Psoas muscle (tissue), 8 donors: Measurements from ENCODE around the gene PCNX1. TPM values are rescaled to one million over a fixed set of nuclear protein-coding genes. Genes with fewer than 3 reads are reported as not detected.

Experiments used
- ATAC-seq, 4 donors: fragments of 200-7000 bp; cut with Tn5 transposase; one replicate each; pipeline ENCODE4 v1.9.1; 2020; ENCODE audit warnings: moderate library complexity in 3 of 4, mild to moderate bottlenecking in 2 of 4
- DNase-seq, 2 donors: peaks; one replicate each; pipeline ENCODE4 v3.0.0-alpha.2; 2020
- H3K27ac ChIP-seq: fragments of 200-600 bp; one replicate; pipeline ENCODE4 v1.8.0; 2022
- H3K27me3 ChIP-seq, 3 donors: fragments of 200-600 bp in 1 of 3; one replicate each; pipeline versions ENCODE4 v1.6.1 to v1.8.0; 2013 to 2022; ENCODE audit warnings: low read length in 2 of 3, mild to moderate bottlenecking in 2 of 3, moderate library complexity in 1 of 3; ENCODE audit not compliant: insufficient read depth in 3 of 3
- H3K36me3 ChIP-seq, 2 donors: fragments of 200-600 bp in 1 of 2; one replicate each; pipeline versions ENCODE4 v1.6.1 to v1.8.0; 2013 to 2022; ENCODE audit warnings: low read depth in 1 of 2, mild to moderate bottlenecking in 1 of 2, moderate library complexity in 1 of 2; ENCODE audit not compliant: insufficient read depth in 1 of 2
- H3K4me1 ChIP-seq: fragments of 200-600 bp; one replicate; pipeline ENCODE4 v1.8.0; 2022
- H3K4me3 ChIP-seq: fragments of 200-600 bp; one replicate; pipeline ENCODE4 v1.8.0; 2022; ENCODE audit warnings: mild to moderate bottlenecking
- H3K9me3 ChIP-seq: fragments of 200-600 bp; one replicate; pipeline ENCODE4 v1.8.0; 2022
- CTCF ChIP-seq: fragments of 200-600 bp; IDR thresholded peaks from one replicate; pipeline ENCODE4 v1.8.0; 2022; ENCODE audit warnings: antibody characterized with exemption
- WGBS, 3 donors: extraction: QIAGEN DNeasy Blood & Tissue Kit; methylation state at CpG; one replicate each; pipeline versions ENCODE4 v1.1.6 to v1.1.7; 2013; 5-methylcytosine and 5-hydroxymethylcytosine counted together
- intact Hi-C, 2 donors: fragments of 100-400 bp; cut with DNase I; formaldehyde crosslinking; loops; one replicate each; pipeline versions ENCODE4 v1.11.0 to v1.14.2; 2022
- polyA plus RNA-seq, 3 donors: library from polyadenylated mRNA; stranded (reverse); fragments of 200-250 nt; gene quantifications; one replicate each; pipeline ENCODE4 v1.2.3, GENCODE V29; 2013
- total RNA-seq, 4 donors: library from RNA; stranded (reverse); fragmentation: NEBNext Ultra II Directional in 2 of 4; extraction: Animal tissue kit (Norgen Biotek cat#: 25700) in 2 of 4; gene quantifications; one replicate each; pipeline versions ENCODE4 v1.2.1 to v1.2.4, GENCODE V29; 2021 to 2023
- donor health status: healthy with polysubstance abuse.
- donor health status: DM: no; HTN: no; CAD: no; lungs with moderate emphysema.
- donor health status: Bipolar disorder and iron deficiency.
- donor health status: healthy.
- donor health status: DM: yes; HTN: yes; CAD: no.
- donor health status: DM: no; HTN: no; CAD: no.
- donor health status: DM: no; HTN: no; CAD: no.
- donor health status: DM: yes; HTN: yes; CAD: no.

Gene PCNX1
- total and polyA plus RNA-seq, 7 donors: 5.2 to 48.1 (median 29.1) TPM

- H3K4me3 ChIP-seq: no peak overlapping the region
- no peaks in the 10 kb centered on the region for H3K9me3 ChIP-seq
- intact Hi-C loops: no loop called here
- no peaks in the 10 kb centered on the region for H3K27me3 ChIP-seq
- no peaks in the 10 kb centered on the region for H3K4me1 ChIP-seq
- no peak for TF ChIP-seq CTCF
- H3K36me3 ChIP-seq: peaks cover 0 to 12% of the 10 kb centered on the region in 2 donors
- H3K27ac ChIP-seq: no peak overlapping the region
- ATAC-seq: no peak
- 97 to 100% (median 98%) methylated on average over 1 of the region's 1 CpG for WGBS, 3 donors
- no peak for DNase-seq
Measured at GRCh38 chr14:71119075-71119474, 211.8 kb downstream of the PCNX1 start.

- no peaks in the 10 kb centered on the region for H3K4me1 ChIP-seq
- WGBS, 3 donors: 93 to 100% (median 98%) methylated on average over 1 of the region's 1 CpG
- no peaks in the 10 kb centered on the region for H3K27me3 ChIP-seq
- no peak overlapping the region for H3K4me3 ChIP-seq
- intact Hi-C loops: no loop called here
- H3K36me3 ChIP-seq: peaks cover 0 to 7% of the 10 kb centered on the region in 2 donors
- H3K9me3 ChIP-seq: no peaks in the 10 kb centered on the region
- H3K27ac ChIP-seq: no peak overlapping the region
- TF ChIP-seq CTCF: no peak
- DNase-seq: no peak
- no peak for ATAC-seq
Measured at GRCh38 chr14:71119832-71120231, 212.6 kb downstream of the PCNX1 start.

- H3K27ac ChIP-seq: no peak overlapping the region
- H3K36me3 ChIP-seq: no peaks in the 10 kb centered on the region
- H3K27me3 ChIP-seq: no peaks in the 10 kb centered on the region
- no peak overlapping the region for H3K4me3 ChIP-seq
- H3K9me3 ChIP-seq: no peaks in the 10 kb centered on the region
- 84 to 95% (median 95%) methylated on average over 1 of the region's 1 CpG for WGBS, 3 donors
- ATAC-seq: no peak
- DNase-seq: no peak
- TF ChIP-seq CTCF: no peak
- H3K4me1 ChIP-seq: no peaks in the 10 kb centered on the region
- intact Hi-C loops: no loop called here
Measured at GRCh38 chr14:71121001-71121400, 213.7 kb downstream of the PCNX1 start.

GRCh38 chr14:71121711-71122110, 214.5 kb downstream of the PCNX1 start:
- DNase-seq (no peak), ATAC-seq (no peak)
- no peaks in the 10 kb centered on the region for H3K4me1 ChIP-seq
- H3K27me3 ChIP-seq: no peaks in the 10 kb centered on the region
- no peak overlapping the region for H3K27ac ChIP-seq
- no peak overlapping the region for H3K4me3 ChIP-seq
- 75 to 89% (median 77%) methylated on average over 5 of the region's 5 CpGs for WGBS, 3 donors
- TF ChIP-seq CTCF: no peak
- H3K36me3 ChIP-seq: no peaks in the 10 kb centered on the region
- intact Hi-C loops: no loop called here
- H3K9me3 ChIP-seq: no peaks in the 10 kb centered on the region

GRCh38 chr14:71122866-71123565, 215.8 kb downstream of the PCNX1 start:
- 71 to 95% (median 91%) methylated on average over 2 of the region's 2 CpGs for WGBS, 3 donors
- Histone ChIP-seq H3K36me3 (no peaks in the 10 kb centered on the region), H3K9me3 (no peaks in the 10 kb centered on the region), H3K4me1 (no peaks in the 10 kb centered on the region), H3K27me3 (no peaks in the 10 kb centered on the region), H3K4me3 (no peak overlapping the region), H3K27ac (no peak overlapping the region)
- DNase-seq: no peak
- no peak for ATAC-seq
- TF ChIP-seq CTCF: no peak
- intact Hi-C loops: no loop called here
